MCF 10A (cell line): ENCODE measurements around the gene HS3ST5. TPM values are rescaled to one million over a fixed set of nuclear protein-coding genes. Genes with fewer than 3 reads are reported as not detected.
A peak's percentile ranks its signal among the peaks of the same experiment; 100 is the strongest.

ENCODE experiments used
- BruUV-seq: library from RNA; stranded (reverse); fragments of 400-500 nt; replicated peaks from 2 replicates; lab custom pipeline; 2021; lab: Mats Ljungman, UMichigan
- CTCF ChIA-PET: fragments of 300-600 bp; sonication (Branson Sonifier 250); formaldehyde crosslinking; extraction: SDS; loops from one replicate; lab custom pipeline; 2021; ENCODE audit warnings: antibody characterized with exemption, inconsistent platforms; lab: Yijun Ruan, JAX
- POLR2A ChIA-PET: fragments of 300-600, 350-650 bp; sonication (Branson Sonifier 250); formaldehyde crosslinking; extraction: SDS; loops from one replicate; lab custom pipeline; 2020; ENCODE audit warnings: antibody characterized with exemption, inconsistent platforms; lab: Yijun Ruan, JAX
- DNase-seq: peaks from one replicate; pipeline ENCODE4 v3.0.0-alpha.2; 2018; ENCODE audit not compliant: unreplicated experiment
- H3K27ac Mint-ChIP-seq: one replicate; pipeline ENCODE4 v1.8.0; 2022; ENCODE audit warnings: mild to moderate bottlenecking, low read depth, mixed read lengths; ENCODE audit not compliant: unreplicated experiment
- H3K27me3 Mint-ChIP-seq: one replicate; pipeline ENCODE4 v1.8.0; 2022; ENCODE audit warnings: mixed read lengths; ENCODE audit not compliant: insufficient read depth, unreplicated experiment
- H3K36me3 Mint-ChIP-seq: one replicate; pipeline ENCODE4 v1.8.0; 2022; ENCODE audit warnings: mild to moderate bottlenecking, moderate library complexity, mixed read lengths; ENCODE audit not compliant: insufficient read depth, unreplicated experiment
- H3K4me1 Mint-ChIP-seq: one replicate; pipeline ENCODE4 v1.8.0; 2022; ENCODE audit warnings: mixed read lengths; ENCODE audit not compliant: insufficient read depth, unreplicated experiment
- H3K4me3 Mint-ChIP-seq: one replicate; pipeline ENCODE4 v1.8.0; 2022; ENCODE audit warnings: mild to moderate bottlenecking, moderate library complexity, mixed read lengths; ENCODE audit not compliant: unreplicated experiment
- H3K9me3 Mint-ChIP-seq: one replicate; pipeline ENCODE4 v1.8.0; 2022; ENCODE audit warnings: mixed read lengths; ENCODE audit not compliant: unreplicated experiment
- intact Hi-C: fragments of 100-400 bp; cut with micrococcal nuclease; formaldehyde crosslinking; loops from 2 replicates; pipeline ENCODE4 v1.14.1; 2022
- total RNA-seq: library from RNA; stranded (reverse); gene quantifications from 2 replicates; pipeline ENCODE4 v1.2.3, GENCODE V29; 2022
- TF ChIP-seq, protein P1 (sequence below): fragments of 200-600 bp; IDR thresholded peaks from one replicate; pipeline ENCODE4 v1.8.0; 2022; ENCODE audit warnings: antibody characterized with exemption, mild to moderate bottlenecking; ENCODE audit not compliant: unreplicated experiment

Gene HS3ST5
- total RNA-seq, 1 experiment from 2014 or later, result not detected

DNA sequence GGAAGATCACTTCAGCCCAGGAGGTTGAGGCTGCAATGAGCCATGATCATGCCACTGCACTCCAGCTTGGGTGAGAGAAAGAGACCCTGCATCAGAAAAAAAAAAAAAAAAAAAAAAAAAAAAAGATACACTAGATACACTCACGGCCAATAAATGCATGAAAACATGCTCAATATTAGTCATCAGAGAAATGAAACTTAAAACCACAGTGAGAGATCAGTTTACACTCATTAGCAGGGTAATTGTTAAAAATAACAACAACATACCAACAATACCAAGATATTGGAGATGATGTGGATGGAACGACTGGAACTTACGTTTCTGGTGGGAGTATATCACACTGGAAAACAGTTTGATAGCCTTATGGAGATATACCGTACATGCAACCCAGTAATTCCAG is 29.9 kb downstream of the HS3ST5 start:
- TF ChIP-seq, protein P1, sequence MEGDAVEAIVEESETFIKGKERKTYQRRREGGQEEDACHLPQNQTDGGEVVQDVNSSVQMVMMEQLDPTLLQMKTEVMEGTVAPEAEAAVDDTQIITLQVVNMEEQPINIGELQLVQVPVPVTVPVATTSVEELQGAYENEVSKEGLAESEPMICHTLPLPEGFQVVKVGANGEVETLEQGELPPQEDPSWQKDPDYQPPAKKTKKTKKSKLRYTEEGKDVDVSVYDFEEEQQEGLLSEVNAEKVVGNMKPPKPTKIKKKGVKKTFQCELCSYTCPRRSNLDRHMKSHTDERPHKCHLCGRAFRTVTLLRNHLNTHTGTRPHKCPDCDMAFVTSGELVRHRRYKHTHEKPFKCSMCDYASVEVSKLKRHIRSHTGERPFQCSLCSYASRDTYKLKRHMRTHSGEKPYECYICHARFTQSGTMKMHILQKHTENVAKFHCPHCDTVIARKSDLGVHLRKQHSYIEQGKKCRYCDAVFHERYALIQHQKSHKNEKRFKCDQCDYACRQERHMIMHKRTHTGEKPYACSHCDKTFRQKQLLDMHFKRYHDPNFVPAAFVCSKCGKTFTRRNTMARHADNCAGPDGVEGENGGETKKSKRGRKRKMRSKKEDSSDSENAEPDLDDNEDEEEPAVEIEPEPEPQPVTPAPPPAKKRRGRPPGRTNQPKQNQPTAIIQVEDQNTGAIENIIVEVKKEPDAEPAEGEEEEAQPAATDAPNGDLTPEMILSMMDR, result no peak
- Mint-ChIP-seq H3K9me3 (no peaks in the 10 kb centered on the region), H3K36me3 (no peaks in the 10 kb centered on the region), H3K4me3 (no peak overlapping the region), H3K27ac (no peak overlapping the region), H3K4me1 (no peaks in the 10 kb centered on the region), H3K27me3 (peaks cover 60% of the 10 kb centered on the region)
- no peak for DNase-seq
- ChIA-PET CTCF (interaction anchor here (0.6 kb wide), 1 partner anchor 341 kb away, joined by 3 read pairs; no protein-coding TSS in a partner anchor), POLR2A (no interaction called here)
- intact Hi-C loops, result no loop called here
- no TSS peak for BruUV-seq

GRCh38 chr6:114310053-114310452 is 32.8 kb downstream of the HS3ST5 start:
- H3K36me3 Mint-ChIP-seq, result no peaks in the 10 kb centered on the region
- peaks cover 44% of the 10 kb centered on the region for H3K27me3 Mint-ChIP-seq
- DNase-seq, result no peak
- H3K9me3 Mint-ChIP-seq, result no peaks in the 10 kb centered on the region
- POLR2A ChIA-PET, result no interaction called here
- intact Hi-C loops, result no loop called here
- CTCF ChIA-PET, result no interaction called here
- no peaks in the 10 kb centered on the region for H3K4me1 Mint-ChIP-seq
- TF ChIP-seq, protein P1, result no peak
- no peak overlapping the region for H3K27ac Mint-ChIP-seq
- no peak overlapping the region for H3K4me3 Mint-ChIP-seq
- no TSS peak for BruUV-seq

DNA sequence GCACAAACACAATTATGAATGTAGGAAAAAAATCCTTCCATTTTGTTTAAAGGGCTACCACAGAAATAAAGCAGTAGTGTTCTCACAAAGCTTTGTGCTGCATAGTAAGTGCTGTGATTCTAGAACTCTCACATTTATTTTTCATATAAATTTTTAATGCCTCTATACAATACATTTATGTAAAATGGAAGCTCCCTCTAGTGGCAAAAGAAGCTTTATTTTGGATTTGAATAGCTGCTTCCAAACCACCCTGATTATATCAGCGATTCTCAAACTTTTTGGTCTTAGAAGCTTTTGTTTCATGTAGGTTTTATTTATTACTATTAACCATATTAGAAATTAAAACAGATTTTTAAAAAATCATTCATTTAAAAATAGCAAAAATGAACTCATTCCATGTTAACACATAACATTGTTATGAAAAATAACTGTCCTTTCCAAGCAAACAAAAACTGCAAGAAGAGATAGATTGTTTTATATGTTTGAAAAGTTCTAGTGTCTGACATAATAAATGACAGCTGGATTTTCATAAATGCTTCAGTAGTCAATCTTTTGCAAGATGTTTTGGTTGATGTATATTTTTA is 38.4 kb downstream of the HS3ST5 start:
- peak; percentile 27 for DNase-seq
- ChIA-PET CTCF (interaction anchor here (0.5 to 3.3 kb wide), 40 partner anchors 10 to 1902 kb away, joined by 3 to 42 read pairs (median 3); no protein-coding TSS in a partner anchor), POLR2A (interaction anchor here (0.6 to 0.8 kb wide), 2 partner anchors 60 to 1149 kb away, joined by 3 read pairs; no protein-coding TSS in a partner anchor)
- TF ChIP-seq, protein P1, result peak; percentile 25
- no peaks in the 10 kb centered on the region for H3K36me3 Mint-ChIP-seq
- H3K4me3 Mint-ChIP-seq, result no peak overlapping the region
- H3K4me1 Mint-ChIP-seq, result no peaks in the 10 kb centered on the region
- no peaks in the 10 kb centered on the region for H3K9me3 Mint-ChIP-seq
- intact Hi-C loops, result loop anchor here (1.0 to 2.0 kb wide), 3 partner anchors 196 to 309 kb away; no protein-coding TSS in a partner anchor
- H3K27me3 Mint-ChIP-seq, result peaks cover 51% of the 10 kb centered on the region
- H3K27ac Mint-ChIP-seq, result no peak overlapping the region
- no TSS peak for BruUV-seq

GRCh38 chr6:114301596-114302219 is 41.1 kb downstream of the HS3ST5 start:
- TF ChIP-seq, protein P1, result no peak
- intact Hi-C loops, result no loop called here
- no peaks in the 10 kb centered on the region for H3K9me3 Mint-ChIP-seq

More at GRCh38 chr6:114301596-114302219, 41.1 kb downstream of the HS3ST5 start:
- ChIA-PET POLR2A (no interaction called here), CTCF (interaction anchor here (0.6 to 3.3 kb wide), 5 partner anchors 21 to 307 kb away, joined by 4 to 42 read pairs (median 5); no protein-coding TSS in a partner anchor)
- BruUV-seq, result no TSS peak
- DNase-seq, result no peak
- H3K36me3 Mint-ChIP-seq, result no peaks in the 10 kb centered on the region
- peaks cover 55% of the 10 kb centered on the region for H3K27me3 Mint-ChIP-seq
- no peaks in the 10 kb centered on the region for H3K4me1 Mint-ChIP-seq
- H3K4me3 Mint-ChIP-seq, result no peak overlapping the region
- H3K27ac Mint-ChIP-seq, result no peak overlapping the region
